OCI-LY7 (cell line): ENCODE measurements around the gene PDZK1IP1. TPM values are rescaled to one million over a fixed set of nuclear protein-coding genes. Genes with fewer than 3 reads are reported as not detected.

Experiments
- BruUV-seq: library from RNA; stranded (reverse); fragments of 400-500 nt; replicated peaks from 2 replicates; lab custom pipeline; 2021; lab: Mats Ljungman, UMichigan
- CTCF ChIA-PET: fragments of 300-600 bp; sonication (Branson Sonifier 250); formaldehyde crosslinking; loops from one replicate; lab custom pipeline; 2022; ENCODE audit warnings: antibody characterized with exemption; ENCODE audit not compliant: unreplicated experiment; lab: Charles Lee
- POLR2A ChIA-PET: fragments of 300-600 bp; sonication (Branson Sonifier 250); formaldehyde crosslinking; loops from one replicate; lab custom pipeline; 2022; ENCODE audit warnings: antibody characterized with exemption; lab: Charles Lee
- DNase-seq: peaks from one replicate; pipeline ENCODE4 v3.0.0-alpha.2; 2015; ENCODE audit warnings: low spot score
- H2AFZ ChIP-seq: fragments of 200-600 bp; sonication (generic), shearing (Covaris generic); 2 replicates; pipeline ENCODE4 v1.6.1; 2014; ENCODE audit warnings: mild to moderate bottlenecking, antibody characterized with exemption, low read length, moderate library complexity
- H3K27ac ChIP-seq: fragments of 200-600 bp; sonication (generic); 2 replicates; pipeline ENCODE4 v1.5.1; 2014; ENCODE audit warnings: mixed run types, low read depth, mild to moderate bottlenecking, moderate library complexity, low read length, inconsistent platforms; ENCODE audit not compliant: poor library complexity, severe bottlenecking
- H3K36me3 ChIP-seq: fragments of 200-600 bp; sonication (generic); 2 replicates; pipeline ENCODE4 v1.6.1; 2014; ENCODE audit warnings: mild to moderate bottlenecking, antibody characterized with exemption, low read length, moderate library complexity, mixed read lengths; ENCODE audit not compliant: insufficient read depth
- H3K4me1 ChIP-seq: fragments of 200-600 bp; sonication (generic); 2 replicates; pipeline ENCODE4 v1.5.1; 2014; ENCODE audit warnings: mild to moderate bottlenecking, low read length; ENCODE audit not compliant: insufficient read depth, poor library complexity, severe bottlenecking
- H3K4me2 ChIP-seq: fragments of 200-600 bp; sonication (generic); 2 replicates; pipeline ENCODE4 v1.6.1; 2014; ENCODE audit warnings: mild to moderate bottlenecking, low read length
- H3K4me3 ChIP-seq: fragments of 200-600 bp; sonication (generic); 2 replicates; pipeline ENCODE4 v1.5.1; 2014; ENCODE audit warnings: mild to moderate bottlenecking, low read depth, low read length; ENCODE audit not compliant: poor library complexity, severe bottlenecking
- H3K79me2 ChIP-seq: fragments of 200-600 bp; sonication (generic); 2 replicates; pipeline ENCODE4 v1.6.1; 2016; ENCODE audit warnings: low read depth, mild to moderate bottlenecking, low read length, moderate library complexity, mixed read lengths; ENCODE audit not compliant: insufficient read depth
- H3K9me2 ChIP-seq: fragments of 200-600 bp; sonication (generic); 2 replicates; pipeline ENCODE4 v1.6.1; 2016; ENCODE audit warnings: mild to moderate bottlenecking, low read length, mixed read lengths; ENCODE audit not compliant: insufficient read depth
- H3K9me3 ChIP-seq: fragments of 200-600 bp; sonication (generic); 2 replicates; pipeline ENCODE4 v1.6.1; 2014; ENCODE audit warnings: mild to moderate bottlenecking, mixed run types, low read length, mixed read lengths
- H4K20me1 ChIP-seq: fragments of 200-600 bp; sonication (generic); 2 replicates; pipeline ENCODE4 v1.6.1; 2014; ENCODE audit warnings: mild to moderate bottlenecking, antibody characterized with exemption, low read length, moderate library complexity, mixed read lengths; ENCODE audit not compliant: insufficient read depth
- EZH2phosphoT487 ChIP-seq: fragments of 200-600 bp; sonication (generic); IDR thresholded peaks from 2 replicates; pipeline ENCODE4 v1.6.1; 2018; ENCODE audit warnings: low read depth, borderline replicate concordance, mild to moderate bottlenecking, mixed run types, antibody characterized with exemption, low read length, moderate library complexity, mixed read lengths
- intact Hi-C: fragments of 100-400 bp; cut with micrococcal nuclease; formaldehyde crosslinking; loops from one replicate; pipeline ENCODE4 v1.10.0; 2022; ENCODE audit not compliant: unreplicated experiment
- total RNA-seq, 2 experiments: library from RNA; depleted of rRNA in 1 of 2; stranded (reverse); fragments of >200 nt in 1 of 2; shearing (Covaris generic) in 1 of 2; gene quantifications; 2 replicates each; pipeline ENCODE4 v1.2.3, GENCODE V29; 2014 to 2022
- TF ChIP-seq, protein P1 (sequence below): fragments of 200-600 bp; sonication (generic); conservative IDR thresholded peaks from 2 replicates; pipeline ENCODE4 v1.5.1; 2014; ENCODE audit warnings: mild to moderate bottlenecking, antibody characterized with exemption, low read length, moderate library complexity, mixed read lengths

PDZK1IP1 gene
- total RNA-seq, 2 experiments from 2014 or later, result not detected

DNA sequence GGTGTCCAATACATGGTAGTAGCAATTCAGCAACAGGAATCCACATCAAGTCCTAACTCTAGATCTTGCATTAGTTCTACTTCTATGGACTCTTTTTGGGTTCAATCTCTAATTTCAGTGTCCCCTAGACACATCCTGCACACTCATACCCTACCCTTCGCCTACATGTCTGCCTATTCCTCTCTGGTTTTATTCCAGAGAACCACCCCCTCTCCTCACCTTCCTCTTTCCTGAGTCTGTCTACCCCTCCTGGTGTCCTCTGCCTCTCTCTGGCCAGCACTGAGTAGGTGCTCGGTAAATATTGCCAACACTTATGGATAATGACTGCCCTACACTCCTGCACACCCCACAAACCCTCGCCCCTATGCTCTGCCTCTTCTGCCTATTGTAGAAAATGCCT lies 32.6 kb upstream of the PDZK1IP1 start:
- POLR2A ChIA-PET, result no interaction called here
- Histone ChIP-seq H3K27ac (no peak overlapping the region), H3K9me3 (no peaks in the 10 kb centered on the region), H4K20me1 (no peaks in the 10 kb centered on the region), H3K4me2 (no peak overlapping the region), H3K36me3 (no peaks in the 10 kb centered on the region), H3K4me1 (no peaks in the 10 kb centered on the region), H3K79me2 (no peaks in the 10 kb centered on the region), H3K9me2 (no peaks in the 10 kb centered on the region), H2AFZ (no peak overlapping the region), H3K4me3 (no peak overlapping the region)
- CTCF ChIA-PET, result no interaction called here
- intact Hi-C loops, result no loop called here
- no peak for DNase-seq
- no TSS peak for BruUV-seq
- TF ChIP-seq, protein P1, sequence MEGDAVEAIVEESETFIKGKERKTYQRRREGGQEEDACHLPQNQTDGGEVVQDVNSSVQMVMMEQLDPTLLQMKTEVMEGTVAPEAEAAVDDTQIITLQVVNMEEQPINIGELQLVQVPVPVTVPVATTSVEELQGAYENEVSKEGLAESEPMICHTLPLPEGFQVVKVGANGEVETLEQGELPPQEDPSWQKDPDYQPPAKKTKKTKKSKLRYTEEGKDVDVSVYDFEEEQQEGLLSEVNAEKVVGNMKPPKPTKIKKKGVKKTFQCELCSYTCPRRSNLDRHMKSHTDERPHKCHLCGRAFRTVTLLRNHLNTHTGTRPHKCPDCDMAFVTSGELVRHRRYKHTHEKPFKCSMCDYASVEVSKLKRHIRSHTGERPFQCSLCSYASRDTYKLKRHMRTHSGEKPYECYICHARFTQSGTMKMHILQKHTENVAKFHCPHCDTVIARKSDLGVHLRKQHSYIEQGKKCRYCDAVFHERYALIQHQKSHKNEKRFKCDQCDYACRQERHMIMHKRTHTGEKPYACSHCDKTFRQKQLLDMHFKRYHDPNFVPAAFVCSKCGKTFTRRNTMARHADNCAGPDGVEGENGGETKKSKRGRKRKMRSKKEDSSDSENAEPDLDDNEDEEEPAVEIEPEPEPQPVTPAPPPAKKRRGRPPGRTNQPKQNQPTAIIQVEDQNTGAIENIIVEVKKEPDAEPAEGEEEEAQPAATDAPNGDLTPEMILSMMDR, result no peak
- TF ChIP-seq EZH2phosphoT487, result no peak

DNA sequence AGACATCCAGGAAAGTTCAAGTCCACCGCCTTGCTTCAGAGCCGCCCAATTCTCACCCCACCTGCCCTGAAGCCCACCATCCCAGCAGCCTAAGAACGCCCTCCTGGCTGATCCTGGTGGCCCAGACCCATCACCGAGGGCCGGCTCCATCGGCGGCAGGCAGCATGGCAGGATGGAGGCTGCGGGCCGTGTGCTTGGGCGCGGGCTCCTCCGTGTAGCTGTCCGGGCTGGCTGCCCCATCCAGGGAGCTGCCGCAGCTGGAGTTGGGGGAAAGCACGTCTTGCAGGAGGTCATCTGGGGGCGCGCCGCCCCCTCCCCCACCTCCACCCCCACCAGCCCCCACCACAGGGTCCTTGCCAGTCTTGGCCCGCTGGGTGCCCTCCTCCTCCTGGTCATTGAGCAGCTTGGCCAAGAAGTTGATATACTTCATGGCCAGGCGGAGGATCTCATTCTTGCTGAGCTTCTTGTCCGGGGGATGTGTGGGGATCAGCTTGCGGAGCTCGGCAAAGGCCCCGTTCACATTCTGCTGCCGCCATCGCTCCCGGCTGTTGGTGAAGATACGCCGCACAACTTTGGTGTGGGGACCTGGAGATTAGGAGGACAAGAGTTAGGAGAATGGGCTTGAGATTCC lies 29.9 kb upstream of the PDZK1IP1 start:
- Histone ChIP-seq H3K9me2 (no peaks in the 10 kb centered on the region), H3K4me2 (no peak overlapping the region), H4K20me1 (no peaks in the 10 kb centered on the region), H3K79me2 (no peaks in the 10 kb centered on the region), H2AFZ (no peak overlapping the region), H3K27ac (no peak overlapping the region), H3K4me3 (no peak overlapping the region), H3K36me3 (no peaks in the 10 kb centered on the region), H3K4me1 (no peaks in the 10 kb centered on the region), H3K9me3 (no peaks in the 10 kb centered on the region)
- TF ChIP-seq, protein P1, result no peak
- TF ChIP-seq EZH2phosphoT487, result no peak
- intact Hi-C loops, result no loop called here
- BruUV-seq, result no TSS peak
- ChIA-PET CTCF (no interaction called here), POLR2A (no interaction called here)
- DNase-seq, result no peak

DNA sequence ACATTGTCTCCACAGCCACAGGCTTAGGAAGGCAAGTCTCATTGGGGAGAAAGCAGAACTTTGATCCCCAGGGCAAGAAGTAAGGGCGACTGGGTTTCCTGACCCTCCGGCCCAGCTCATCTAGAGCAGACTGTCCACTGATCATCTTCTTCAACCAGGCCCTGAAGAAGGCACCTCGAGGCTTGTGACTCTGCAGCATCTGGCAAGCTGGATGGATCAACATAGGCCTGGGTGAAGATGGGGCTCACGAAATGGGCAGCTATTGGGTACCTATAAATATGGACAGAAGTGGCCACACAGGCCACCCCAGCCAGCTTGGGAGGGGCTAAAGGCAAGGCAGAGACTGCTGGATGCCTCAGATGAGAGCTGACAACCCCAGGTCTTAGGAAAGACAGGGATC lies 29.2 kb upstream of the PDZK1IP1 start:
- no peaks in the 10 kb centered on the region for H4K20me1 ChIP-seq
- no peak for TF ChIP-seq EZH2phosphoT487
- TF ChIP-seq, protein P1, result no peak
- H3K27ac ChIP-seq, result no peak overlapping the region
- intact Hi-C loops, result no loop called here
- no peaks in the 10 kb centered on the region for H3K79me2 ChIP-seq
- POLR2A ChIA-PET, result no interaction called here
- no peak overlapping the region for H3K4me3 ChIP-seq
- no peak overlapping the region for H3K4me2 ChIP-seq
- no peak overlapping the region for H2AFZ ChIP-seq
- CTCF ChIA-PET, result no interaction called here
- H3K4me1 ChIP-seq, result no peaks in the 10 kb centered on the region
- DNase-seq, result no peak
- no TSS peak for BruUV-seq
- no peaks in the 10 kb centered on the region for H3K9me2 ChIP-seq
- no peaks in the 10 kb centered on the region for H3K36me3 ChIP-seq
- H3K9me3 ChIP-seq, result no peaks in the 10 kb centered on the region
